Trophoblast cell (in vitro differentiated cells and primary cell): ENCODE measurements around the gene UBLCP1.

Source experiments
- DNase-seq, 2 donors: peaks; one replicate each; pipeline ENCODE4 v3.0.0-alpha.2; 2016
- H2AFZ ChIP-seq: 2 replicates; pipeline ENCODE4 v1.6.1; 2013; ENCODE audit warnings: low read length, moderate library complexity, mild to moderate bottlenecking; ENCODE audit not compliant: insufficient read depth, poor library complexity
- H2AK5ac ChIP-seq: 2 replicates; pipeline ENCODE4 v1.6.1; 2013; ENCODE audit warnings: mild to moderate bottlenecking, low read length
- H2BK120ac ChIP-seq: 2 replicates; pipeline ENCODE4 v1.6.1; 2013; ENCODE audit warnings: low read length, mild to moderate bottlenecking, moderate library complexity; ENCODE audit not compliant: insufficient read depth, poor library complexity
- H2BK12ac ChIP-seq: 2 replicates; pipeline ENCODE4 v1.6.1; 2013; ENCODE audit warnings: mild to moderate bottlenecking, low read length, moderate library complexity
- H2BK5ac ChIP-seq: 2 replicates; pipeline ENCODE4 v1.6.1; 2013; ENCODE audit warnings: low read length, low read depth, moderate library complexity, mild to moderate bottlenecking; ENCODE audit not compliant: poor library complexity
- H3K14ac ChIP-seq: 2 replicates; pipeline ENCODE4 v1.6.1; 2013; ENCODE audit warnings: mild to moderate bottlenecking, low read length
- H3K18ac ChIP-seq: 2 replicates; pipeline ENCODE4 v1.6.1; 2013; ENCODE audit warnings: mild to moderate bottlenecking, low read length
- H3K23ac ChIP-seq: 2 replicates; pipeline ENCODE4 v1.6.1; 2013; ENCODE audit warnings: low read length
- H3K27ac ChIP-seq: 2 replicates; pipeline ENCODE4 v1.5.1; 2013; ENCODE audit warnings: low read depth, mild to moderate bottlenecking, inconsistent platforms, low read length, moderate library complexity
- H3K27me3 ChIP-seq: 2 replicates; pipeline ENCODE4 v1.6.1; 2013; ENCODE audit warnings: inconsistent platforms, mild to moderate bottlenecking, low read length, moderate library complexity; ENCODE audit not compliant: insufficient read depth
- H3K36me3 ChIP-seq, 2 experiments: 1 replicate in 1 of 2; 2 replicates in 1 of 2; pipeline ENCODE4 v1.6.1; 2013; ENCODE audit warnings: low read length in 2 of 2, mild to moderate bottlenecking in 2 of 2, moderate library complexity in 1 of 2; ENCODE audit not compliant: insufficient read depth in 2 of 2, control insufficient read depth in 1 of 2
- H3K4ac ChIP-seq: 2 replicates; pipeline ENCODE4 v1.6.1; 2013; ENCODE audit warnings: low read depth, mild to moderate bottlenecking, low read length, moderate library complexity
- H3K4me1 ChIP-seq, 2 experiments: 1 replicate in 1 of 2; 2 replicates in 1 of 2; pipeline ENCODE4 v1.6.1; 2013; ENCODE audit warnings: low read length in 2 of 2, mild to moderate bottlenecking in 2 of 2, moderate library complexity in 1 of 2; ENCODE audit not compliant: insufficient read depth in 2 of 2, control insufficient read depth in 1 of 2
- H3K4me2 ChIP-seq: 2 replicates; pipeline ENCODE4 v1.6.1; 2013; ENCODE audit warnings: inconsistent platforms, mild to moderate bottlenecking, low read length, moderate library complexity
- H3K4me3 ChIP-seq: 2 replicates; pipeline ENCODE4 v1.5.1; 2013; ENCODE audit warnings: mild to moderate bottlenecking, low read depth, low read length, inconsistent platforms
- H3K79me1 ChIP-seq: one replicate; pipeline ENCODE4 v1.6.1; 2013; ENCODE audit warnings: low read length
- H3K79me2 ChIP-seq: 2 replicates; pipeline ENCODE4 v1.6.1; 2013; ENCODE audit warnings: low read length, mild to moderate bottlenecking; ENCODE audit not compliant: control insufficient read depth, insufficient read depth, poor library complexity
- H3K9ac ChIP-seq: 2 replicates; pipeline ENCODE4 v1.6.1; 2013; ENCODE audit warnings: mild to moderate bottlenecking, low read length
- H3K9me3 ChIP-seq: 2 replicates; pipeline ENCODE4 v1.6.1; 2013; ENCODE audit warnings: low read depth, mild to moderate bottlenecking, control low read depth, inconsistent platforms, low read length; ENCODE audit not compliant: insufficient read depth
- H4K12ac ChIP-seq: 2 replicates; pipeline ENCODE4 v1.6.1; 2013; ENCODE audit warnings: low read depth, mild to moderate bottlenecking, low read length, moderate library complexity
- H4K8ac ChIP-seq: 2 replicates; pipeline ENCODE4 v1.6.1; 2013; ENCODE audit warnings: low read depth, mild to moderate bottlenecking, low read length, moderate library complexity
- H4K91ac ChIP-seq: one replicate; pipeline ENCODE4 v1.6.1; 2013; ENCODE audit warnings: low read depth, mild to moderate bottlenecking, low read length, moderate library complexity
- WGBS: extraction: QIAGEN DNeasy Blood & Tissue Kit; methylation state at CpG from one replicate; pipeline ENCODE4 v1.1.7; 2013; ENCODE audit warnings: missing lambda C conversion rate; ENCODE audit not compliant: insufficient read length, insufficient coverage; ENCODE audit errors: extremely low coverage; 5-methylcytosine and 5-hydroxymethylcytosine counted together

UBLCP1 gene

DNA sequence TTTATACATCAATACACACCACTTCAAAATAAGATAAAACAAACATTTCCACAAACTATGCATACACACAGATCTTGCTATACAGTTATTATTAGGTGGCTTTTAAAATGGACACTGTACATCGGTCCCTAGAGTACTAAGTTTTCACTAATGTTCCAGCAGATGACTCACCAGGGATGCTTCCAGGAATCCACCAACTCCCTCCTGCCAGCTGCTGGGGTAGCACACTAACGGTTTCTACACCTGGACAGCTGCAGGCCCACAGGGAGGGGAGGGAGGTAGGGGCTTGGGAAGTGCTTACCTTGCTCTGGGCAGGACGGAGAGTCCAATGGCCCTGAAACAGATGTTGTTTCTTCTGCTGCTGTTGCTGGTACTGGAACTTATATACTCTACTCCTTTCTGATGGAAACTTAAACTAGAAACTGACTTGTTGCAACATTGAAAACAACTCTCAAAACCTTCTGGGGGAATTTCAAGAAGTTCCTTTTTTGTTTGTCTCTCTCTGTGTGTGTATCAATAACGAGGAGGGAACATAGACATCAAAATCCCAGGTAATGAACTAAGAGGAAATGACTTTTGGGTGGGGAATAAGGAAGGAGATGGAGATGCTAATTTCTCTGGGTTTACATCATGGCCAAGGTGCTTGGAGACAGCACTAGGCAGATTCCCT, 67.2 kb downstream of the UBLCP1 start, which contains the start of gene IL12B:
TSS of gene IL12B (minus strand) at position 357 of the 670 bp plus-strand sequence. CDS start 3,705 bp downstream, outside the sequence.
- no peak within 1 kb of the TSS for H2AK5ac ChIP-seq
- H3K14ac ChIP-seq, result no peak within 1 kb of the TSS
- no peak within 1 kb of the TSS for H4K12ac ChIP-seq
- H3K18ac ChIP-seq, result no peak within 1 kb of the TSS
- H3K27ac ChIP-seq, result no peak within 1 kb of the TSS
- H2BK5ac ChIP-seq, result no peak within 1 kb of the TSS
- H3K9ac ChIP-seq, result no peak within 1 kb of the TSS
- no peak within 1 kb of the TSS for H3K4me3 ChIP-seq
- peaks cover 2% of the 10 kb centered on the region for H3K9me3 ChIP-seq
- peaks cover 0 to 3% of the 10 kb centered on the region in 2 experiments for H3K4me1 ChIP-seq
- no peak within 1 kb of the TSS for H4K8ac ChIP-seq
- H2BK120ac ChIP-seq, result no peak within 1 kb of the TSS
- no peak within 1 kb of the TSS for H3K23ac ChIP-seq
- H3K4ac ChIP-seq, result no peak within 1 kb of the TSS
- H2BK12ac ChIP-seq, result no peak within 1 kb of the TSS
- peak within 1 kb of the TSS; percentile 86 for H2AFZ ChIP-seq
- no CpG with 5 or more reads among the region's 4 CpGs for WGBS
- H4K91ac ChIP-seq, result no peak within 1 kb of the TSS
- no peaks in the 10 kb centered on the region for H3K79me2 ChIP-seq
- DNase-seq, result peak in 1 of 2 donors; percentile 12
- H3K79me1 ChIP-seq, result peaks cover 3% of the 10 kb centered on the region
- no peaks in the 10 kb centered on the region for H3K27me3 ChIP-seq
- peak within 1 kb of the TSS; percentile 70 for H3K4me2 ChIP-seq
- H3K36me3 ChIP-seq, result no peaks in the 10 kb centered on the region

DNA sequence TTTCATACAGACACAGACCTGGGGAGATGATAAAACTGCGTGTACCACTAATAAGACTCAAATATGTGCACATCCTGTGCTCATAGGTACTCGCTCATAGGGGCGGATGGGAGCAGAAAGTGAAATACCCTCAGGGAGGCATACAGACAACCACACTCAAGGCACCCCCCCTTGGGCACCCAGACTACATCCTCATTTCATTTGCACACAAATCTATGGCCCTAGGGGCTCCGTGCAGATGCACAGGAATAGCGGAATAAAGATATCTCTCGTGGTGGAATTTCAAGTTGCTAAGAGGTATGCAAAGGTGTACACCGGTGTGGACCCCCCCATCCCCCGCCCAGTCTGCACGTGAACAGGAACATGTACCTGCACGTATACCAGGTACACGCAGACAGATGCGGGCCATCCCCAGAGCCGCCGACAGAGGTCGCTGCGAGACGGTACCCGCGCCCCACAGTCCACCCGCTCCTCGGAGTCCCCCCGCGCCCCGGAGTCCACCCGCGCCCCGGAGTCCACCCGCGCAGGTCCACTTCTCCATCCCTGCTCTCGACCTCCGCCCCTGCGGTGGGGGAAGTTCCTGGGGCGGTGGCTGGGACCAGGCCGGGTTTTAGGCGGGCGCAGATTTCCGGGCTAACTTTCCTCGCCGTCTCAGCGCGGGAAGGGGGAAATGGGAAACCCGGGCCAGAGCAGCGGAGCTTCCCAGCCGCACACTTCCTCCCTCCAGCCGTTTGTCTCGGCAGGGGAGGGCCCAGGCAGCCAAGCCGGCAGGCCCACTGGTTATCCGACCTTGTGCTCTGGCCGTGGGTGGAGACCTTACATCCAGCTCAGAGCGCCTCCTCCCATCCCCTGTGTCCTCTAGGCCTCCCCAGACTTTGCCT, 68.2 kb downstream of the UBLCP1 start:
- Histone ChIP-seq H3K23ac (no peak overlapping the region), H2AK5ac (no peak overlapping the region), H3K4ac (peak overlapping the region; percentile 20), H3K9me3 (peaks cover 2% of the 10 kb centered on the region), H2BK5ac (no peak overlapping the region), H2BK12ac (peak overlapping the region; percentile 30), H3K79me2 (no peaks in the 10 kb centered on the region), H4K8ac (peak overlapping the region; percentile 75), H4K12ac (peak overlapping the region; percentile 60), H3K79me1 (peaks cover 3% of the 10 kb centered on the region), H2AFZ (peak overlapping the region; percentile 86), H3K27ac (no peak overlapping the region), H2BK120ac (peak overlapping the region; percentile 53), H3K36me3 (no peaks in the 10 kb centered on the region), H3K18ac (peak overlapping the region; percentile 39), H3K14ac (peak overlapping the region; percentile 41), H3K4me1 (peaks cover 0 to 3% of the 10 kb centered on the region in 2 experiments), H3K9ac (no peak overlapping the region), H3K4me3 (peak overlapping the region; percentile 33), H4K91ac (no peak overlapping the region), H3K27me3 (no peaks in the 10 kb centered on the region), H3K4me2 (peak overlapping the region; percentile 70)
- WGBS, result no CpG with 5 or more reads among the region's 50 CpGs
- DNase-seq, result peak in 1 of 2 donors; percentile 10

DNA sequence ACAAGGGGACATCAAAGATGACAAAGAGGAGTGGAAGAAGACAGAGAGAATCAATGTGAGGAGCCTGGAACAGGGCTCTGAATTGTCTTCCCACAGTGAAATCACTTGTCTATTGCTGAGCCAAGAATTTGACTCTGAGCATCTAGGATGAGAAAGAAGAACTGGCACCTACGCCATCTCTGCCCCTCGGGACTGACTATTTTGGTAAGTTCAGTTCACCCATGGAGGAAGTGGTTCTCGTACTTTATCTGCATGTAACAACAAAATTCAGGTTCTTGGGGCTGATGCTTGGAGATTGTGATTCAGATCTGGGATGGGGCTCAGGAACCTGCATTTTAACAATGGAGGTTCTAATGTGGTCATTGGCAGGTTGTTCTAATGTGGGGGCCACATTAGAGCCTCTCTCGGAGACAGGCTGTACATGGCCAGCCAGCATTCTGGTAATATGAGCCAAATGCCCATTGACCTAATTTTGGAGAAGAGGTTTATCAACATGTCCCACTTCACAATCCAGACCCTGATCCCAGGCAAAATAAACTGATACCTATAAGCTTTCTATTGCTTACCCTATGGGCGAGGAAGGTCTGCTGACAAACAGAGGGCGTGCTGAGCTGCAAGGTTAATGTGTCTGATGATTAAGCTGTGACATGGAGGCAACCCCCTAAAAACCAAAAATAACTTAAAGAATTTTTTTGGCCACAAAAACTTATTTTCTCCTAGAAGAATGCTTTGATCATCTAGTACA, 69.9 kb downstream of the UBLCP1 start:
- Histone ChIP-seq H3K27ac (no peak overlapping the region), H2BK5ac (no peak overlapping the region), H3K79me2 (no peaks in the 10 kb centered on the region), H4K8ac (no peak overlapping the region), H2AFZ (no peak overlapping the region), H4K12ac (no peak overlapping the region), H4K91ac (no peak overlapping the region), H3K4me3 (no peak overlapping the region), H3K23ac (no peak overlapping the region), H3K9me3 (peaks cover 2% of the 10 kb centered on the region), H3K79me1 (peaks cover 3% of the 10 kb centered on the region), H3K36me3 (no peaks in the 10 kb centered on the region), H3K14ac (no peak overlapping the region), H3K18ac (no peak overlapping the region), H3K9ac (no peak overlapping the region), H3K27me3 (no peaks in the 10 kb centered on the region), H2BK12ac (no peak overlapping the region), H3K4me1 (peaks cover 1 to 4% of the 10 kb centered on the region in 2 experiments), H2BK120ac (no peak overlapping the region), H2AK5ac (no peak overlapping the region), H3K4ac (no peak overlapping the region), H3K4me2 (no peak overlapping the region)
- no CpG with 5 or more reads among the region's 6 CpGs for WGBS
- no peak for DNase-seq

DNA sequence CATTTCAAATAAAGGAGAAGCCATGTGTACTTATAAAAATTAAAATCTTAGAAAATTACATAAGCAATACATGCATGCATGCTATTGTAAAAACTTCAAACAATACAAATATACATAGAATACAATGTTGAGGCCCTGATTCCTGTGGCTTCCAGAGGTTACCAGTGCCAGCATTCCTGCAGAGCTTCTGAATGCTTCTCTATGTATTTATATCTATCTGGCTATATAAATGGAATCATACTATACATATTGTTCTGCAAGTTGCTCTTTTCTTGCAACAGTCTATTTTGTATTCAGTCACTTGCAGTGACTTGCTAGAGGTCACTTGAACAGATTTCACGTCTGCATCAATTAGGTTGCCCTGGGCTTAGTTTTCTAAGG, 70.4 kb downstream of the UBLCP1 start:
- Histone ChIP-seq H2AK5ac (no peak overlapping the region), H2BK5ac (no peak overlapping the region), H3K79me2 (no peaks in the 10 kb centered on the region), H2BK12ac (no peak overlapping the region), H4K91ac (no peak overlapping the region), H2AFZ (no peak overlapping the region), H3K4ac (no peak overlapping the region), H4K12ac (no peak overlapping the region), H3K14ac (no peak overlapping the region), H3K9ac (no peak overlapping the region), H2BK120ac (no peak overlapping the region), H3K9me3 (peaks cover 2% of the 10 kb centered on the region), H3K23ac (no peak overlapping the region), H3K4me2 (no peak overlapping the region), H3K79me1 (peaks cover 3% of the 10 kb centered on the region), H3K27me3 (no peaks in the 10 kb centered on the region), H3K4me1 (peaks cover 2 to 5% of the 10 kb centered on the region in 2 experiments), H3K4me3 (no peak overlapping the region), H4K8ac (no peak overlapping the region), H3K18ac (no peak overlapping the region), H3K36me3 (no peaks in the 10 kb centered on the region), H3K27ac (no peak overlapping the region)
- WGBS, result no CpG with 5 or more reads among the region's 1 CpG
- no peak for DNase-seq
